HG02973 (cell line): ENCODE results near the gene B3GAT3.
"Not testable (repeated sequence)": the region's sequence is repeated elsewhere in the genome, so short reads cannot be mapped to it uniquely, and the experiment has no call there.

Source experiments
- ATAC-seq: cut with Tn5 transposase; IDR thresholded peaks from one replicate; pipeline ENCODE4 v1.9.1; 2021; ENCODE audit warnings: moderate library complexity; ENCODE audit not compliant: unreplicated experiment

Gene B3GAT3

DNA sequence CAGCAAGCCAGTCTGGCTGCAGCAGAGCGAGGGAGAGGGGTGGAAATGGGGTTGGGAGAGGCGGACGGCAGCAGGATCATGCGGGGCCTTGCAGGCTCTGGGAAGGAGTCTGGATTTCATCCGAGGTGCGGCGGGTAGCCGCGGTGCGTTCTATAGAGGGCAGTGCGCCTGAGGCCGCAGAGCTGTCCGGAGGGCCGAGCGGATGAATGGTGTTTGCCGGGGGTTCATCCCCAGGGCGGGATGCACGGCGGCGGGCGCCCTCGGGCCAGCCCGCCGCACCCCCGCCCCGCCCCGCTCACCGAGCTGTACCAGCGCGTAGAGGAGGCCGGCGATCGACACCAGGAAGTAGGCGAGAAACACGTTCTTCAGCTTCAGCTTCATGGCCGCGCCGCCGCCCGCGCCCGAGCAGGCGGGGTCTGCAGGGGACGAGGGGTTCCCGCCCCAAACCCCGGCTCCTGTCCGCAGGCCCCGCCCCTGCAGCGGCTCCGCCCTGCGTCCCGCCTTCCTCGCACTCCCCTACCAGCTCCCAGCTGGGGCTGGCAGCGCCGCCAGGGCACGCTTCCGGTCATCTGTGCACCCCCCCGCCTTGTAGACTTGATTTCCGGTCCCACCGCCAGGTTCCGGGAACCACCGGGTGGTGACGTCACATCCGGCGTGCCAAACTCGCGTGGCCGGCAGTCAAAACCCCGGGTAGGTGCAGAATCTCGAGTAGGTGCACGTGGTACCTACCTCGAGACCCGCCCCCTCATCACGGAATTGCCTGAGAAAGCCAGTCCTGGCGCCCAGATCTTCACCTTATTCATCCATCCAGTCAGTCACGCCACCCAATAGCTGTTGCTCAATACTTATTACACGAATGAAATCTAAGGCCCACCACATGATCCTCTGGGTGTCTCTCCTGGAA is at the start of gene B3GAT3:
TSS of gene B3GAT3 (minus strand) at position 420 of the 904 bp plus-strand sequence. CDS start at position 381, 39 bp downstream.
- ATAC-seq: peak; percentile 88

- no peak for ATAC-seq
These were observed 49.4 kb upstream of the B3GAT3 start for GRCh38 chr11:62671236-62671607.

GRCh38 chr11:62669420-62670161 is 47.8 kb upstream of the B3GAT3 start:
- ATAC-seq: no peak

DNA sequence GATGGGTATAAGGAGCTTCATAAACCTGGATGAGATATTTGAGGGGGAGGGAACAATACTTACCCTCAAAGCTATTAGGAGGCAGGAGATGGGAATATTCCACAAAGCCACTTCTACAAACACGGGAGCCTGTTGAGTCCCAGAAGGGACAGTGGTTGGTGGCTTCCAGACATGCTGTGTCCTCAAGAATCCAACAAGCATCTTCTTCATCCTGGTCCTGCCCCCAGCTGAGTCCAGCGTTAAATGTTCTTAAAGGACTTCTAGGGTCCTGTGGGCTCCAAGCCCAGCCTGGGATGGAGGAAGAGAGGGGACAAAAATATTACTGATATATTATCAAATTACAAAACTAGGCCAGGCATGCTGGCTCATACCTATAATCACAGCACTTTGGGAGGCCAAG is 45.7 kb upstream of the B3GAT3 start:
- no peak for ATAC-seq

GRCh38 chr11:62666259-62666926 is 44.6 kb upstream of the B3GAT3 start:
- ATAC-seq: no peak

DNA sequence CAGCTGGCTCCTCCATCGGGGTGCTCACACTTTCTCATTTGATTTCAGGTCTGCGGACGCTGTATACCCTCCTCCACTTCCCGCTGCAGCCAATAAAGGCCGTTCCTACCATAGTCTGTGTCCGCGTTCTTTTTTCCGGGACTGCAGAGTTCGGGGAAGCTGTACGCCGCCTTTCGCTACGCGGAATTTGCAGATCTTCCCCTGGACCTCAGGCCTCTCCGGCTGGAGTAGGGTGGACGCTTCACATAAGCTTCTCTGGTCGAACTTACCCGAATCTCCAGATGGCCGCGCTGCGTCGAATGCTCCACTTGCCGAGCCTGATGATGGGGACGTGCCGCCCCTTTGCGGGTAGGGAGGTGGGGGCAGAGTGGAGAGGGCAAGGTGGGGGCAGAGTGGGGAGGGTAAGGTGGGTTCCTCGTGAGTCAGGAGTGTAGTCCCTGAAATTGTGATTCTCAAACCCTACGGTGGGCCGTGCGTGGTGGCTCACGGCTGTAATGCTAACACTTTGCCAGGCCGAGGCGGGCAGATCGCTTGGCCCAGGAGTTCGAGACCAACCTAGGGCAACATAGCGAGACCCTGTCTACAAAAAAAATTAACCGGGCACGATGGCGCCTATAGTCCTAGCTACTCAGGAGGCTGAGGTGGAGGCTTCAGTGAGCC is 43.9 kb upstream of the B3GAT3 start:
- peak; percentile 11 for ATAC-seq

DNA sequence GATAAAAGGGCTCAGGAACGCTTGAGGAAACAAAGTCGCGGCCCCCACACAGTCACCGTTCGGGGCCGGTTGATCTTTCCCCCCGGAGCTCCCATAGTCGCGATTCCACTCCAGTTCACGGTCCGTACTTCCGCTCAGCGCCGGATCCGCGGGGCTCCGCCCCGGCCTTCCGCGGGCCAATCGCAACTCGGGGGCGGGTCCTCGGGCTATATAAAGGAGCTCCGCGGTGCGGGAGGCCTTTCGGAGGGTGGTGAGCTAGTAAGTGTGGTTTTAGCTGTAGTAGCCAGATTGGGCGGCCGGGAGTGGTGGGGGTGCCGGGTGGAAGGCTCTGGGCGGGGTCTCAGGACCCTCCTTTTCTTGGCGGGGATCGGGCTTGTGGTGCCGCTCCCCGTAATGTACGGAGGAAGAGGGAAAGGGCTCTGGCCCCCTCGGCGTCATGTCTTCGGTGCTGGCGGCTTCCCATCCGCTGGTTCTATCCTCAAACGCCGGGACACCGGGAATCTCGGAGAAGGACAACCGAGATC is 43.4 kb upstream of the B3GAT3 start, which contains the start of the genes C11orf98 and CSKMT:
TSS of gene C11orf98 (minus strand) at position 136 of the 524 bp plus-strand sequence. CDS start at position 95, 41 bp downstream.
TSS of gene CSKMT (plus strand) at position 238 of the 524 bp plus-strand sequence. CDS start 568 bp downstream, outside the sequence.
- peak; percentile 79 for ATAC-seq

GRCh38 chr11:62664405-62665074 is 42.8 kb upstream of the B3GAT3 start:
- ATAC-seq: peak; percentile 29

- no peak for ATAC-seq
These were observed 35.1 kb upstream of the B3GAT3 start for GRCh38 chr11:62656796-62657429.

- no peak for ATAC-seq
These were observed 32.5 kb upstream of the B3GAT3 start for GRCh38 chr11:62654297-62654696.

DNA sequence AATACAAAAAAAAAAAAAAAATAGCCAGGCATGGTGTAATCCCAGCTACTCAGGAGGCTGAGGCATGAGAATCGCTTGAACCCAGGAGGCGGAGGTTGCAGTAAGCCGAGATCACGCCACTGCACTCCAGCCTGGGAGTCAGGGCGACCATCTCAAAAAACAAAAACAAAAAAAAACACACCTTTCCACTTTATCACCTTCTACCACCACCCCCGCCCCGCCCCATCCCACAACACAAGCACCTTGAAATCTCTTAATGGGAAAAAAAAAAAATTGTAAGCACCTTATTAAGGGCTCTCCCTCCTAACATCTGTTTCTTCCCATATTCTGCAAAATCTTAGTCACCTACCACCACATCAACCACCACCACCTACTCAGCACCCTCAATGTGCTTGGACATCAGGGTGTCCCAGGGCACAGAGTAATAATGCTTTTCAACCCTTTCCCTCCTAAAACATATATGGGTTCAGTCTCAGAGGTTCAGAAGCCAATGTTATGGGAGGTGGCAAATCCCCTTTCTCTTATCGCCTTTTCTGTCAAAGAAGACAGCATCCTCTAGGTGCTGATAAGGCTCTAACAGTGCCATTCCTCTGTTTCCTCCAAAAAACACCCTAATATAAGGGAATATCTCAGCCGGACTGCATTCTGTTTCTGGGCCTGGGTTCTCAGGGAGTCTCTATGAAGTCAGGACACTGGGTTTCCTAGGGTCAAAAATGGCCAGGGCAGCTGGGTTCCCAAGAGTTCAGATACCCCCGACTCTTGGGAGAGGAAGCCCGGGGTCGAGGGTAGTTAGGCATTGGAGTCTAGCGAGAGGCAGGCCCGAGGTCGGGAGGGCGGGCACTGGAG is 30.6 kb upstream of the B3GAT3 start:
- peak; percentile 25 for ATAC-seq

DNA sequence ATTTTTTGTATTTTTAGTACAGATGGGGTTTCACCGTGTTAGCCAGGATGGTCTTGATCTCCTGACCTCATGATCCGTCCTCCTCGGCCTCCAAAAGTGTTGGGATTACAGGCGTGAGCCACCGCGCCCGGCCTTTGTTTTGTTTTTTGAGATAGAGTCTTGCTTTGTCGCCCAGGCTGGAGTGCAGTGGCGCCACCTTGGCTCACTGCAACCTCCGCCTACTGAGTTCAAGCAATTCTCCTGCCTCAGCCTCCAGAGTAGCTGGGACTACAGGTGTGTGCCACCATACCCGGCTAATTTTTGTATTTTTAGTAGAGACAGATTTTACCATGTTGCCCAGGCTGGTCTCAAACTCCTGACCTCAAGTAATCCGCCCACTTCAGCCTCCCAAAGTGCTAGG is 28.5 kb upstream of the B3GAT3 start:
- not testable (repeated sequence) for ATAC-seq

DNA sequence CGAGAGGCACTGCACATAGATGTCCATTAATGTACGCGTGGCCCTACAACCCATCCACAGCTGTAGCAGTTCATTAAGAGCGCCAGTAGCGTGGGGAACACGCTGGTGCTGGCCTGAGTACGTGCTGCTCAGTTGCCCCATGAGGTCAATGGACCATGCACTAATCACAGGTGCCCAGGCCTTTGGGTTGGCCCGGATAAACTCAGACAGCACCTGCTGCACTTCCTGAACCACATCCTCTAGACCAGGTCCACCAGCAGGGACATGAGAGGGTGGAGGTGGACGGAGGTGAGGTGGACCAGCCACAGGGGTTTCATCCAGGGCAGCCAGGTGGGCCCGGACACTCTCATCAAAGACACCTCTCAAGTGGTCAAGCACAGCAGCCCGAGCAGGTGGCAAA is 27.7 kb upstream of the B3GAT3 start:
- no peak for ATAC-seq

- ATAC-seq: no peak
These were observed 27.2 kb upstream of the B3GAT3 start for GRCh38 chr11:62648967-62649364.

- ATAC-seq: no peak
These were observed 26.6 kb upstream of the B3GAT3 start for GRCh38 chr11:62648185-62648966.

DNA sequence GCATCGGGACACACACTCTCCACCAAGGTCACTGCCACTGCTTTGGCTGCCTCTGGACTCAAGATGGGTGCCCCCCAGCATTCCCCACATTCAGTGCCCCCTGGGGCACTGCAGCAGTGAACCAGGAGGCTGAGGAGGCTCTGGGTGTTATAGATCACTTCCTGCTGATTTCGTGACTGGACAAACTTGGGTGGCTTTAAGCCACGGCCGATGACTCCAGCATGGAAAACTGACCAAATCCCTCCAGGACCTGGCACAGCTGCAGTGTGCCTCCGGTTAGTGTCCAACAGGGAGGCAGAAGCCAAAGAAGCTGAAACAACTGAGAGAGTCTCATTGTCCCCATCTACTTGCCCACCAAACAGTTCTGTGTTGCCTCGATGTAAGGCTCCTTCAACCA is 25.8 kb upstream of the B3GAT3 start:
- no peak for ATAC-seq

DNA sequence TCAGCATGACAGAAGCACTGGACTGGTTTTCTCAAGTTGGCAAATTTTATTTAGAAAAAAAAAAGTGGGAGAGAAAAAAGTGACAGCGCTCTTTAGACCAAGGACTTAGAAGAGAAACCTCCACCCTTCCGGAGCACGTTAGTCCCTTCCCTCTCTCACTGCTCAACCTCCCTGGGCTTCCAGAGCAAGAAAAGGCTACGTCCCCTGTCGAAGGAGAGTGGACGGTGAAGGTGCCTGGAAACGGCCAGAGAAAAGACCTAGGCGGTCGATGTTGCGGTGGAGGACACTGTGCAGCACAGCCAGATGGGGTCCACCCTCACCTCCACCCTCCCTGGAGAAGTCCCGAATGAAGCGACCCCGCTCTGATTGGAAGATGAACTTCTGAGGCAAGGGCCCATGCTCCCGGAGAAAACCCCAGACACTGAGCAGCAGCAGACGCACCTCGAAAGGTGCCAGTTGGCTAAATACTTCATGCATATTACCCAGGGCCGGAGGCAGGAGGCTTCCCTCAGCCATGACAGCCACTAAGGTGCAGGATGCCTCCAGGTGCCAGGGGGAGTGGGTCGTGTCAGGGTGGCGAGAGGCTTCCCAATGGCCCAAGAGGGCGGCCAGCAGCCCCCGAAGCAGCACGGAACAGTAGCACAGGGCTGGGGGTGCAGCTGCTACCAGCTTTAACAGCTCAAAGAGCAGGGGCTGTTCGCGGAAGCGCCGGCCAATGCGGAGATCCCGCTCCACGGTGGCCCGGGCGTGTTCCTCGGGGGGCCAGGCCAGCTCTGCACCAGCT is 25.2 kb upstream of the B3GAT3 start:
- no peak for ATAC-seq
